ENCODE data around the gene SHISAL2A.
"Not testable (repeated sequence)": the region's sequence is repeated elsewhere in the genome, so short reads cannot be mapped to it uniquely, and the experiment has no call there.

Gene SHISAL2A

DNA sequence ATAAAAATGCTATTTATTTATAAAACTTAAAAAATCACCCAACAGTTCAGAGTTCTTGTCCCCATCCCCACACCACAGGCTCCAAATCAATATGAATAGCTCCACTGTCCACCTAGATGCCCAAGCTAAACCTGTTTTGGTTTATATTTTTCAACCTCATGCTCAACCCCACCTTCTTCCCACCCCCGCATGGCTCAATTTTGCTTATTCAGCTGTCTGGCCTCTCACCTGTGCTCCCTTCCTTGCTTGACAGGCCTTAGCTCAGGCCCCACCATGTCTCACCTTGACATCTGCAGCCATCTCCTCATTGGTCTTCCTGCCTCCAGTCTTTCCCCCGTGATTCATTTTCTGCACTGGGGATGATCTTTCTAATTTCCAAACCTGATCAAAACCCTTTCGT, 47.4 kb downstream of the SHISAL2A start:
- in situ Hi-C loops (cut with HindIII; ENCODE audit: low sequenced_read_pairs), result no loop called here

DNA sequence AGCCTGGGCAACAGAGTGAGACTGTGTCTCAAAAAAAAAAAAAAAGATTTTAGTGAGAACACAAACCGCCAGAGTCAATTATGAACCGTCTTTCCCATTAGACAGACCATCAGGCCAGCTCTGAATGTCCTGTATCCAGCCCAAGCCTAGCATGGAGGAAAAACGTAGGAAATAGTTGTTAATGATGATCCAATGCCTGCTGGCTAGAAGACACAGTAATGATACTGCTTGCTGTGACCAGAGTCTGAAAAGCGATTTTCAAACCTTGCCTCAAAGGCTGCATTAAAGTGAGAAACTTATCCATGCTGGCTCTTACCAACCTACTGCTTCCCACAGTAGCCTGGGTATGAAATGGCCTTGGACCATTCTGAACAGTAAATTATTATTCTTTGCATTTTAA, 48.2 kb downstream of the SHISAL2A start:
- in situ Hi-C loops (cut with HindIII; ENCODE audit: low sequenced_read_pairs), result no loop called here

DNA sequence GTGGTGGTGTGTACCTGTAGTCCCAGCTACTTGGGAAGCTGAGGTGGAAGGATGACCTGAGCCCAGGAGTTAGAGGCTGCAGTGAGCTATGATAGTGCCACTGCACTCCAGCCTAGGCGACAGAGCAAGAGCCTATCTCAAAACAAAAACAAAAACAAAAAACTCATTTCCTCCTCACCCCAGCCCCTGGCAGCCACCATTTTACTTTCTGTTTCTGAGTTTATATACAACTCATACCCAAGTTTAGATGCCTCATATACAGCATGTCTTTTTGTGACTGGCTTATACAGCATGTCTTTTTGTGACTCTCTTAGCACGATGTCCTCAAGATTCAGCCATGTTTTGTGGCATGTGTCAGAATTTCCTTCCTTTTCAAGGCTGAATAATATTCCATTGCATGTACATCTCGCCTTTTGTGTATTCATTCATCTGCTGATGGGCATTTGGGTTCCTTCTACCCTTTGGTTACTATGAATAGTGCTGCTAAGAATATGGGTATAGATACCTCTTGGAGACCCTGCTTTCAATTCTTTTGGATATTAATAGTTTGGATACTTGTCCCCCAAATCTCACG, 50.5 kb downstream of the SHISAL2A start:
- in situ Hi-C loops (cut with HindIII; ENCODE audit: low sequenced_read_pairs), result no loop called here

DNA sequence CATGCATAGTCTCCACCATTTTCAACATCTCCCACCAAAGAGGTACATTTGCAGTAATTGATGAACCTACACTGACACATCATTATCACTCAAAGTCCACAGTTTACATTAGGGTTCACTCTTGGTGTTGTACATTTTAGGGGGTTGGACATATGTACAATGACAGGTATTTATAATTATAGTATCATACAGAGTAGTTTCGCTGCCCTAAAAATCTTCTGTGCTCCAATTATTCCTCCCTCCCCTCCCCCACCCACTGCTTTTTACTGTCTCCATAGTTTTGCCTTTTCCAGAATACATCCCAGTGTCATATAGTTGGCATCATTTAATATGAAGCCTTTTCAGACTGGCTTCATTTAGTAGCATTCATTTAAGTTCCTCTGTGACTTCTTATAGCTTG, 51.6 kb downstream of the SHISAL2A start:
- in situ Hi-C loops (cut with HindIII; ENCODE audit: low sequenced_read_pairs), result no loop called here

DNA sequence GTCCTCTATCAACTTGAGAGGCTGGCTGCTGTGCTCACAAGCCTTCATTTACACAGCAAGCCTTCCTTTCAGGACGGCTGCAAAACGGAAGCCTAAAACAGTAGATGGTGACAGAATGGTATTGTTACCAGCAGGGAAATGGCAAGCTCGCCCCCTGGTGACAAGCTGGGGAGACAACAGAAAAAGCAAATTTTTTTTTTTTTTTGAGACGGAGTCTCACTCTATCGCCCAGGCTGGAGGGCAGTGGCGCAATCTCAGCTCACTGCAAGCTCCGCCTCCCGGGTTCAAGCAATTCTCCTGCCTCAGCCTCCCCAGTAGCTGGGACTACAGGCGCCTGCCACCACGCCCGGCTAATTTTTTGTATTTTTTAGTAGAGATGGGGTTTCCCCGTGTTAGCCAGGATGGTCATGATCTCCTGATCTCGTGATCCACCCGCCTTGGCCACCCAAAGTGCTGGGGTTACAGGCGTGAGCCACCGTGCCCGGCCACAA, 53.3 kb downstream of the SHISAL2A start:
- in situ Hi-C loops (cut with HindIII; ENCODE audit: low sequenced_read_pairs), result not testable (repeated sequence)

DNA sequence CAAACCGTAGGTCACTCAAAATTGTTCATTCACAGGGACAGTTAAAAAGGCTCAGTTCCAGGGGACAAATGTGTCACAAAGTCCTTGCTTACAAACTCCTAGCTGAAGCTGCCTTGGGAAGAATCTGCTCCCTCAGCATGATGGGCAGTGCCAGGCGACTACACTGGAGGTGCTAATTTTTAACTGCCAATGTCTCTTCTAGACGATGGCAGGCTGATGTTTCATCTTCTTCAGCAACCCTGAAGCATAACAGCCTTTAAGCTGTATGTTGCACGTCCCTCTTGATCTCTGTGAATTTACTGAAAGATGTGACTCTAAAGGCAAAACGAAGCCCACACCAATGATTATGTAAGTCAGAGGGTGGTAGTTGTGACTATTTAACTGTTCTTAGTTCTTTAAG, 53.9 kb downstream of the SHISAL2A start:
- in situ Hi-C loops (cut with HindIII; ENCODE audit: low sequenced_read_pairs), result no loop called here

DNA sequence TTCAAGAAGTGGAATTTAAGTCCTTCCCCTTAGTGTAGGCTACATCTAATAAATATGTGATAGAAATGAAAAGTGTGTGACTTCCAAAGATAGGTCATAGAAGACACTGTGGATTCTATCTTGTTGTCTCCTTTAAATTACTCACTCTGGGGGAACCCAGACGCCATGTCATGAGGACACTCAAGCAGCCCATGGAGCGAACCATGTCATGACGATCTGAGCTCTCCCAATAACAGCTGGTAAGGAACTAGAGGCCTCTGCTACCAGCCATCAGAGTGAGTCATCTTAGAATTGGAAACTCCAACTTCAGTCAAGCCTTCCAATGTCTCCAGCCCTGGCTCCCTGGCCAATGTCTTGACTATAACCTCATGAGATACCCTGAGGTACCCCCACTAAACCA, 58.9 kb downstream of the SHISAL2A start:
- in situ Hi-C loops (cut with HindIII; ENCODE audit: low sequenced_read_pairs), result no loop called here

DNA sequence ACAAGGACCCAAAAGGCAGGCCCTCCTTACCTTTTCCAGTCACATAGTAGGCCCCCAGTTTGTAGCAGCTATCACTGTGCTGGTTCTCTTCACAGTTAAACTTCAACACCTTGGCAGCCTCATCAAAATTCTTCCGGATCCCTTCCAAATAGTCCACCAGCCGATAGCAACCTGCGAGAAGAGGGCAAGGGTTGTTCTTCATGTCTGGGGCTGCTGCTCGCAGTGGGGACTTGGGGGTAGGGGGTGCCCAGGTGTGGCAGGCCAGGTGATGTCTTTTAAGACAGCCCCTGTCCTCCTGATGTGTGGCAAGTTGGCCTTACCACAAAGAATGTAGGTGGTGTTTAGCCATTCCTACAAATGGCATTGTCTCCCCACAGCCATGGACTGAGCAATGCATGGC, 59.7 kb downstream of the SHISAL2A start:
- in situ Hi-C loops (cut with HindIII; ENCODE audit: low sequenced_read_pairs), result no loop called here

DNA sequence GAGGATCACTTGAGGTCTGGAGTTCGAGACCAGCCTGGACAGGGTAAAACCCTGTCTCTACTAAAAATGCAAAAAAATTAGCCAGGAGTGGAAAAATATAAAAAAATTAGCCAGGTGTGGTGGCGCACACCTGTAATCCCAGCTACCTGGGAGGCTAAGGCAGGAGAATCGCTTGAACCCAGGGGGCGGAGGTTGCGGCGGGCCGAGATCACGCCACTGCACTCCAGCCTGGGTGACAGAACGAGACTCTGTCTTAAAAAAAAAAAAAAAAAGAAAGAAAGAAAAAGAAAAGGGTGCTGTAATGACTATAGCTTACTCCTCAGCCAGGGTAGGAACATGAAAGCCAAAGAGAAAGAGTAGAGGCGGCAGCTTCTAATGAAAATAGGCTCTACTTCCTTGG, 60.4 kb downstream of the SHISAL2A start:
- in situ Hi-C loops (cut with HindIII; ENCODE audit: low sequenced_read_pairs), result not testable (repeated sequence)

DNA sequence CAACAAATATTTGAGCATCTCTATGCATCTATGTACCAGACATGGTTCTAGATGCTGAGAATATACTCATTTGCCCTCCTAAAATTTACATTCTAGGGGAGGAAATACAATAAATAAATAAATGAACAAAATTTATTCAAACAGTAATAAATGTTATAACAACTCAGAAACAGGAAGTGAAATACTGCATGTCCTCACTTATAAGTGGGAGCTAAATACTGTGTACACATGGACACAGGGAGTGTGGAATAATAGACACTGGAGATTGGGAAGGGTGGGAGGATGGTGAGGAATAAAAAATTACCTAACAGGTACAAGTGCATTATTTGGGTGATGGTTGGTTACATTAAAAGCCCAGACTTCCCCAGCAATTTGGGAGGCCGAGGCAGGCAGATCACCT, 60.9 kb downstream of the SHISAL2A start:
- in situ Hi-C loops (cut with HindIII; ENCODE audit: low sequenced_read_pairs), result no loop called here

DNA sequence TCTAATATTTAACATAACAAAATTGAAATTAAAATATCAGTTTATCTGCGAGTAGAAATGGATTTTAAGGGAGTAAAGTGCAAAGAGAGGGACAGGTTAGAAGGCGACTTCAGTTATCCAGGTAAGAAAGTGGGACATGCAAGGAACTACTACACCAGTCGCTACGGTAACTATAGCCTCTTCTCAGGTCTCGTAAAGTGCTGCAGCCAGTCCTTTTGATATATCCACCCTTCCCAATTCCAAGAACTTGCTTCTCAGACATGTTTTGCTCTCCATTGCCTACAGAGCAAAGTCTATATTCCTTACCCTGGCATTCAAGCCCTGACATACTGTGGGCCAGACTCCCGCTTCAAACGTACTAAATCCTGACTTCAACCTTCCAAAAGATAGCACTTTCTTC, 62.7 kb downstream of the SHISAL2A start:
- in situ Hi-C loops (cut with HindIII; ENCODE audit: low sequenced_read_pairs), result no loop called here

DNA sequence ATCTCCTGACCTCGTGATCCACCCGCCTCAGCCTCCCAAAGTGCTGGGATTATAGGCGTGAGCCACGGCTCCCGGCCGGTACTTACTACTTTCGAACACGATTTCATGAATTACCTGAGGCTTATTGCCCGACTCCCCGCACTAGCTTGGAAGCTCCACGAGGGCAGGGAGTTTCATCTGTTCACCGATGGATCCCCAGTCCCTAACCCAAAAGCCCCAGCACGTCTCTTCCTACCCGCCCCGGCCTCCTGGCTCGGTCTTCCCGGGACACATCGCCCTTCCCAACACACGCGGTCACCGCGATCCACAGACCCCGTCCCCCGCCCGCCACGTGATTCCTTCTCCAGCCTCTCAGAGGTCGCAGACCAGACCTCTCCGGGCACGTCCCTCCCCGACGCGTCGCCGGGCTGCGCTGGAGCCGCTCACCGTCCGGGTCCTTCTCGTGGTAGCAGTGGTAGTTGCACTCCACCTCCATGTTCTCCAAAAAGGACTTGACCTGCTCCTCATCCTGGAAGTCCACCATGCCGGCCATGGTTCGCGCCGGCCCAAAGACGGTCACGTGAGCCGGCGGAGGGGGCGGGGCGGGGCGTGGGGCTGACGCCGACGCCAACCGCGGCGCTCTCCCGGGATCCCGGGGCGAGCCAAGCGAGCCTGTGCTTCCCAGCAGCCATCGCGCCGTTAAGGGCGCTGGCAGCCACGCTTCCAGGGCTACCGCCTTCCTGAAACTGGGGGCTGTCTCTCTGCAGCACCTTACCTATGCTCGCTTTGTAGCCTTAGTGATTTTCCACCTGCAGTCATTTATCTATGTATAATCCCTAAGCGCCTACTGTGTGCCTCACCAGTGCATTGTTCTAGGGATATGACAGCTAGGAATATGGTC, 65.1 kb downstream of the SHISAL2A start, which contains the start of gene COA7:
Gene COA7, minus strand, starts transcription at position 553 of the 880 bp plus-strand sequence. Its CDS starts 21 bp downstream, at position 532.
- in situ Hi-C loops (cut with HindIII; ENCODE audit: low sequenced_read_pairs), result no loop called here

DNA sequence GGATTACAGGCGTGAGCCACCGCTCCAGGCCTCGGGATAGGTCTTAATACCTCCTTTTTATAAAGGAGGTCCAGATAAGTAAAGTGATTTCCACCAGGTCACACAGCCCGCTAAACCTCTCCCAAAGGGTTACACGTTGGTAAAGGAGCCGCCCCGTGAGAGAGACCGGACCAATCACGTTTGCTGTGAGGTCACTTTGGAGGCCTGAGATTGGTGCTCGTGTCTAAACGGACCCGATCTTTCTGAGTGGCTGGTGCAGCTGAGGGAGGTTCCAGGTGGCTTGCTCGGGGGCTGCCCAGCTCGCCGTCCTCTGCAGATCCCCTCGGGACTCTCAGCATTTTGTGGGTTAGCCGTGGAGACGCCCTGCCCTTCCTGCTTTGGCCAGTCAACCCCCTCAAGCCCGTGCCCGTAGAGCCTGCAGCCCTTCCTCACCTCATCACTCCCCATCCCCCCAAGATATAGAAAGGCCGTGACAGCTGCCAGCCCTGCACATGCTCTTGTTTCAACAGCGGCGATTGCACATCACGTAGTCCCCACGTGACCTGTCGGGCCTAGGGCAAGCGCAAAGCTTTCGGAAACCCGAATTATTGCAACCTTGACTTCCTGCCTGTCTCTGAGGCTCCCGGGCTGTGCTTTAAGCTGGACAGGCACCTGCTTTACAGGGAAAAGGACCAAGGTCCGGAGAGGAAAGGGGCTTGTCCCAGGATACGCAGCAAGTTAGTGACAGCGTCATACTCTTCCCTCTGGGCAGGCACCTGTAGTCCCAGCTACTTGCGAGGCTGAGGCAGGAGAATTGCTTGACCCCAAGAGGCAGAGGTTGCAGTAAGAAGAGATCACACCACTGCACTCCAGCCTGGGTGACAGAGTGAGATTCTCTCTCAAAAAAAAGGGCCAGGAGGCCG, 70.2 kb downstream of the SHISAL2A start:
- in situ Hi-C loops (cut with HindIII; ENCODE audit: low sequenced_read_pairs), result no loop called here

DNA sequence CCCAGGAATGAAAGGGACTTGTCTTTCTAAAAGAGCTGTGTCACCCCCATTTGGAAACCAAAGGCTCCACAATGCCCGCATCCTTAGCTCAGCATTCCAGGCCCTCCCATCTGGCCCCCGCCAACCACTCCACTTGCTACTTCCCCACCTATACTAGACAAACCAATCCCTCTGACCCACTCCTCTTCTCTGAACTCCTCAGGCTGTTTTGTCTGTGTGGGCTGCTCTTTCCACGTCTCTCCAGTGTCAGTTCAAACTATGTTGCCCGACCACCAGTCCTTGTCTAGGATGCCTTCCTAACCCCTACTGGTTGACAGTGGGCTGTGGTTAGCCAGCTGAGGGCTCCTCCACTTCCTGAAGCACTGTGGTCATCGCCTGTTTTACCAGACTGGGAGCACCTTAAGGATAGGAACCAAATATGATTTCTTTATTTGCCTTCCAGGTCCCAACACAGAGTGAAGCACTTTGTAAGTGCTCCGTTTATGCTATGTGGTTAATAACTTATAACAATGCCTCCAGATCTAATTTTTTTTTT, 73.2 kb downstream of the SHISAL2A start:
- in situ Hi-C loops (cut with HindIII; ENCODE audit: low sequenced_read_pairs), result no loop called here
